SH-SY5Y (cell line): Measurements from ENCODE around the gene SGCD.

Source experiments
- GATA2 ChIP-seq: IDR thresholded peaks from 2 replicates; pipeline ENCODE4 v1.6.1; 2011; ENCODE audit warnings: mild to moderate bottlenecking, low read depth, low read length
- GATA3 ChIP-seq: IDR thresholded peaks from 2 replicates; pipeline ENCODE4 v1.6.1; 2011; ENCODE audit warnings: low read depth, mild to moderate bottlenecking, low read length, moderate library complexity

- no peak for TF ChIP-seq GATA2
- TF ChIP-seq GATA3 = no peak
These were observed 49.7 kb upstream of the SGCD start for GRCh38 chr5:156277290-156277689.
